Activated T-helper 9 cell treated with anti-CD3 and anti-CD28 coated beads, Interleukin-2, amount 50 U/mL, for 16 hours (primary cell): ENCODE data around the gene AK8.
"Not testable (repeated sequence)": the region's sequence is repeated elsewhere in the genome, so short reads cannot be mapped to it uniquely, and the experiment has no call there.

Experiments
- DNase-seq: peaks from one replicate; pipeline ENCODE4 v3.0.0-alpha.2; 2020; ENCODE audit warnings: low read depth

AK8 gene

GRCh38 chr9:132797861-132798659 lies 80.0 kb downstream of the AK8 start:
- no peak for DNase-seq

DNA sequence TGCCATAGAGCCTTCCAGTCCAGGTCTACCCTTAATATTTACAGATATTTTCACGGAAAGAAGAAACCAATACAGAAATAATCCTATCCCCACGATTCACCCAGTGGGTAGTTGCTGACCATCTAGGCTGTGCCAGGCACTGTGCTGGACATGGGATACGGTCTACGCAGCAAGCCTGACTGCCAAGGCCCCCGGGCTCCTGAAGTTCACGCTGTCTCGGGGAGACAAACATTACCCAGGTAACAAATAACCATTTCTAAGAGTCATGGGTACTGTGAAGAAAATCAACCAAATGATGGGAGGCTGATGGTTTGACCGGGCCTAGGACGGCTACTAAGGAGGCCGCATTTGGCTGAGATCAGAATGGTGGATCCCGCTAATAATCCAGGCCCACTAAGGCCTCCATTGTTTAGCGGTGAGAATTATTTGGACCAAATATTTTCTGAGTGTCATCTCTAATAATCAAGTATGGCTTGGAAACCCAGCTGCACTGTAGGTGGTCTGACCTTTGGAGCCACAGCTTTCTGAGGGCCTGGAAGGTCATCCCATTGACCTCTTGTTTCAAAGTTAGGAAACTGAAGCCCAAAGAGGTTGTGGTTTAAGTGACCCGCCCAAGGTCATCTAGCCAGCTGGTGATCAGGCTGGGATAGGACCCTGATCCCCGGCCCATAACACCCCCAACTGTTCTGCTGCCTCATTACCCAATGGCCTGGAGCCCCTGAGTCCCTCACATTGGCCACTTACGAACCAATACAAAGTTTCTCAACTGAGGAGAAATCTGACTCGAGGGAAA lies 82.4 kb downstream of the AK8 start:
- DNase-seq, result no peak

- no peak for DNase-seq
Measured at GRCh38 chr9:132794730-132795380, 83.2 kb downstream of the AK8 start.

DNA sequence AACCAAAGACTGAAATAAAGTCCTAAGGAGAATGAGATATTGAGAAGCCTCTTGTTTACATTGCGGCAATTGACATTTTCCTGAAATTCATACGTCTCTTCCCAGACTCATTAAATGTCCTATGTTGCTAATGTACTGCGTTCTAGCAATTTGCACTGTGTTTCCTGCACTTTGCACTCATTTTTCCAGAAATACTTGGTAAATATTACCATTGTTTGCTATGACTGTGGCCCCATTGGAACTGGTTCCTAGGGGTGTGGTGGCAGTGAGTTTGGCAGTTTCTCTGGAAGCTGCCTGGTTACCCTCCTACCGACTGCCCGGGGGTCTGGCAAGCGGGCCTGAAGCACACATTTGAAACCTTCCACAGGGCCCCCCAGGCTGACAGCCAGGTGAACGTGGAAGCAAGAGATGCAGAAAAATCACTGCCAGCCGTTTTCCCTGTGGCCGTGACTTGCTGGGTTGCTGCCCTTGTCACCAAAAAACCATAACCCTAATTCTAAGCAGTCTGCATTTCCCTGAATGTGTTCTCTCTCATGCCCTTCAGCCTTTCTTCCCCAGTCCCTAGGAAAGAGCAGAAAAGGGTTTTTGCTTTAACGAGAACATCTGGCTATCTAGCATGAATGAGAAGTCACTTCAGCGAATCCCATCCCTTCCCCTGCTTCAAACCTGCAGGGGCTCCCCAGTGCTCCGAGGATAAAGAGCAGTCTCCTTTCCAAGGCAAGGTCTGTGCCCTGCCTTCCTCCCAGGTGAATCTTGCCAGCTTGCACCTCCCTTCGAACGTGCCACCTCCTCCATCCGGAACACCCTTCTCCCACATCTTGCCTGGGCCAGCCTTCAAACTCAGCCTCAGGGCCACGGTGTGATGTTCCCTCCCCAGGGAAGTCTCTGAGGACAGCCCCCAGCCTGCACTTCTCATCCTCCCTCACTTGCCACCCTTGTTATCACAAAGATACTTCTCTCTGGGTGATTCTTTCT lies 84.2 kb downstream of the AK8 start:
- no peak for DNase-seq

DNA sequence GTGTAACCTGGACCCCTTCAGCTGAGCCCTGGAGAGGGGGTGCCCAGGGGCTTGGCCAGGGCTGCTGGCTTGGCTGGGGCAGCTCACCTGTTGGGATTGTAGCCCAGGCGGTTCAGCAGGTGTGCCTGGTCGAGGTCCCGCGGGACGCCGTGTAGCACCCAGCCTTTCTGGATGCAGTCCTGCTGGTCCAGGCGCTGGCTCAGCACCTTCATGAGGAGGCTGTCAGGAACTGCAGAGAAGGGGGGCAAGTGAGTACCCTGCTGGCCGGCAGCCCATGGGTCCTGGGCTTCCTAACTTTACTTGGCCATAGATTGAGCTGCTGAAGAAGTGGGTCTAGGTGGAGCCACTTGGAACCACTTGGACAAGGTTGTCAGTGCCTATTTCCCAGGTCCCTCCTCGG lies 85.5 kb downstream of the AK8 start:
- no peak for DNase-seq

DNA sequence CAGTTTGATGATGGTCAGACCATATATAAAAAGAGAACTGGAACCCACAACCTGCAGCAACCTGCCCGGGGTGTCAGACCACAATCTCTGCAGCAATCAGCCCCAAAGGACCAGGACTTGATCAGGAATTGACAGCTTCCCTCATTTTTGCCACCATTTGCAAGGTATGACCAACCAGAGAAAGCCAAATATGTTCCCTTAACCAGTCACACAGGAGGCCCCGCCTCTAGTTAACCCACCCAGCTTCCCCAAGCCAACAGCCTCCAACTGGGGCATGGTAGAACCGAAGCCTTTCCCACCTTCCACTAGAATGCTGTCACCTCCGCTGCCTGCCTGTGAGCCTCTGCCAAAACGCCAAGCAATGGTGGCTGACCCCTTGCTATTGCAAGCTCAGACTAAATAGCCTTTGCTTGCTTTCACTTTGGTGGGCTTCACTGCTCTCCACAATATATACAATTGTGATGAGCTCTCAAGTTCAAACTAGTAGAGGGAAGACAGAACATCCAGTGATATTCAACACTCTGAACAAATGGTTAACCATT lies 86.3 kb downstream of the AK8 start:
- no peak for DNase-seq

GRCh38 chr9:132789719-132790118 lies 88.4 kb downstream of the AK8 start:
- no peak for DNase-seq

- DNase-seq, result no peak
Measured at GRCh38 chr9:132788378-132788777, 89.7 kb downstream of the AK8 start.

- no peak for DNase-seq
Measured at GRCh38 chr9:132787748-132788159, 90.3 kb downstream of the AK8 start.

DNA sequence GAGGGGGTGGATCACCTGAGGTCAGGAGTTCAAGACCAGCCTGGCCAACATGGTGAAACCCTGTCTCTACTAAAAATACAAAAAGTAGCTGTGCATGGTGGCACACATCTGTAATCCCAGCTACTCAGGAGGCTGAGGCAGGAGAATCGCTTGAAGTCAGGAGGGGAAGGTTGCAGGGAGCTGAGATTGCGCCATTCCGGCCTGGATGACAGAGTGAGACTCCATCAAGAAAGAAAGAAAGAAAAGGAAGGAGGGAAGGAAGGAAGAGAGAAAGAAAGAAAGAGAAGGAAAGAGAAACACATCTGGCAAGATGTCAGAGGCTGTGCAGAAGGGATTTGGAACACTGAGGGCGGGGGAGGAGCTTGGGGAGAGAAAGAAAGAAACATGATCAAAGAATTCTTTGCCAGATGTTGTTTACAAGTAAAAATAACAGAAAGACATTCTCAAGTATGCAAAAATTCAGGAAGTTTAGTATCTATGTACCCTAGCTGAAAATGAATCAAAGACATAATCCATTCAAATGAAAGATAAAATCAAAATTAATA lies 93.7 kb downstream of the AK8 start:
- no peak for DNase-seq

- DNase-seq, result no peak
Measured at GRCh38 chr9:132783006-132783405, 95.1 kb downstream of the AK8 start.

- no peak for DNase-seq
Measured at GRCh38 chr9:132782037-132782436, 96.0 kb downstream of the AK8 start.

- no peak for DNase-seq
Measured at GRCh38 chr9:132780230-132781007, 97.7 kb downstream of the AK8 start.

DNA sequence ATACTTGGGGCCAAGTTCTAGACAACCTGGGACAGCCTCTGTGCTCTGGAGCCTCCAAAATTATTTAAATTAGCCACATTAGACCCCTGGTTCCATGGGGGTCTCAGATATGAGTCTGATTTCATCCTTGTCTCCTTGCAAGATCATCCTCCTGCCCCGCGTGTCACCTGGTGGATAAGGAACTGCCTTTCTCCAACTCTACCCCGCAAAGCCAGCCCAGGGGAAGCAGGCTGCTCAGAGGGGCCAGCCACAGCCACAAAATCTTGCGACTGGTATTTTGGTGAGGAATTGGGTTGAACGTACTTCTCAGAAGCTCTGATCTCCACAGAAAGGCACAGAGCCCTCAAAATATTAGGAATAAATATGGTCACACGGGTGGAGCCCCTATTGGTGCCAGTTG lies 101.2 kb downstream of the AK8 start:
- DNase-seq, result no peak

- no peak for DNase-seq
Measured at GRCh38 chr9:132776268-132776667, 101.8 kb downstream of the AK8 start.

DNA sequence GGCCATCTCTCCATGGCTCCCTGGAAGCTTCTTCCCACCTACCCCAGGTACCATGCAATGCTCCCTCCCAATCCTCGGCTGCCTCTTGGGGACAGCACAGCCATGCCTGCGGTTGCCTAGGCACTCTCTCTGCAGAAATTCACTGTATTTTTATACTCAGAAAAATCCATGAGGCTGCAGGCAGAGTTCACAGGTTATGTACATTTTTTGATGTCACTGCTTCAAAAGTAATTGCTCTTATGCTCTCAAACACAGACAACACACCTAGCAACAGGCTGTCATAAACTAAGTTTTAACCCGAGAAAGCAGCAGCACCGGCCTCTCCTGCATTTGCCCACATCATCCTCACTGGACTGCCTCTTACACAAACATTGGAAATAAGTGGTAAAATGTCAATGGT lies 102.4 kb downstream of the AK8 start:
- DNase-seq, result no peak

GRCh38 chr9:132774886-132775285 lies 103.2 kb downstream of the AK8 start:
- DNase-seq, result no peak

- no peak for DNase-seq
Measured at GRCh38 chr9:132773764-132774339, 104.2 kb downstream of the AK8 start.

GRCh38 chr9:132773093-132773492 lies 105.0 kb downstream of the AK8 start:
- no peak for DNase-seq

- not testable (repeated sequence) for DNase-seq
Measured at GRCh38 chr9:132771752-132772151, 106.3 kb downstream of the AK8 start.
